Panc1 (cell line): ENCODE measurements around the gene DGAT2L6. TPM values are rescaled to one million over a fixed set of nuclear protein-coding genes. Genes with fewer than 3 reads are reported as not detected.

Experiments used
- ATAC-seq: fragments of 200-7000 bp; cut with Tn5 transposase; 2 replicates; pipeline ENCODE4 v1.9.1; 2020; ENCODE audit warnings: mild to moderate bottlenecking, moderate library complexity
- BruUV-seq: library from RNA; stranded (reverse); fragments of 400-500 nt; replicated peaks from 2 replicates; lab custom pipeline; 2021; lab: Mats Ljungman, UMichigan
- CTCF ChIA-PET: fragments of 300-600 bp; sonication (Branson Sonifier 250); formaldehyde crosslinking; loops from one replicate; lab custom pipeline; 2022; ENCODE audit warnings: antibody characterized with exemption; lab: Charles Lee
- POLR2A ChIA-PET: fragments of 300-600 bp; sonication (Branson Sonifier 250); formaldehyde crosslinking; loops from one replicate; lab custom pipeline; 2022; ENCODE audit warnings: antibody characterized with exemption; lab: Charles Lee
- DNase-seq: peaks from one replicate; pipeline ENCODE4 v3.0.0-alpha.2; 2010; ENCODE audit warnings: low read depth, low spot score
- H3K27ac ChIP-seq: 2 replicates; pipeline ENCODE4 v1.5.1; 2011; ENCODE audit warnings: mild to moderate bottlenecking, low read length, inconsistent platforms
- H3K27me3 ChIP-seq: fragments of 200-500 bp; sonication (Bioruptor generic); 2 replicates; pipeline ENCODE4 v1.6.0; 2014; ENCODE audit warnings: low read length, inconsistent platforms; ENCODE audit not compliant: control insufficient read depth, insufficient read depth
- H3K36me3 ChIP-seq: fragments of 200-500 bp; sonication (Bioruptor generic); 2 replicates; pipeline ENCODE4 v1.5.1; 2014; ENCODE audit warnings: inconsistent platforms, mild to moderate bottlenecking, low read length, moderate library complexity; ENCODE audit not compliant: control insufficient read depth, insufficient read depth
- H3K4me1 ChIP-seq: 2 replicates; pipeline ENCODE4 v1.5.1; 2011; ENCODE audit warnings: inconsistent platforms, mild to moderate bottlenecking, low read length, moderate library complexity; ENCODE audit not compliant: control insufficient read depth, insufficient read depth
- H3K4me3 ChIP-seq, 2 experiments: 2 replicates each; pipeline ENCODE4 v1.5.1; 2011 to 2012; ENCODE audit warnings: low read depth in 2 of 2, low read length in 2 of 2, mild to moderate bottlenecking in 2 of 2, inconsistent platforms in 1 of 2, moderate library complexity in 1 of 2
- H3K9me3 ChIP-seq: fragments of 200-500 bp; sonication (Bioruptor generic); 2 replicates; pipeline ENCODE4 v1.5.1; 2014; ENCODE audit warnings: low read depth, mild to moderate bottlenecking, inconsistent platforms, low read length, moderate library complexity; ENCODE audit not compliant: control insufficient read depth, insufficient read depth
- CTCF ChIP-seq: fragments of 450-650 bp; IDR thresholded peaks from 2 replicates; pipeline ENCODE4 v1.5.1; 2017; ENCODE audit warnings: mild to moderate bottlenecking
- POLR2AphosphoS5 ChIP-seq: IDR thresholded peaks from 2 replicates; pipeline ENCODE4 v1.6.1; 2012; ENCODE audit warnings: mild to moderate bottlenecking, low read depth, low read length, moderate library complexity
- SIN3A ChIP-seq: IDR thresholded peaks from 2 replicates; pipeline ENCODE4 v1.6.1; 2012; ENCODE audit warnings: low read depth, mild to moderate bottlenecking, low read length, moderate library complexity, borderline replicate concordance; ENCODE audit not compliant: insufficient read depth
- TCF7L2 ChIP-seq: IDR thresholded peaks from 2 replicates; pipeline ENCODE4 v1.6.1; 2011; ENCODE audit warnings: mild to moderate bottlenecking, low read depth, low read length, inconsistent platforms
- in situ Hi-C: cut with HindIII; loops from 2 replicates; pipeline ENCODE4 v1.10.0; 2016; ENCODE audit warnings: low sequenced_read_pairs, low pct_unique_long_range_greater_than_20kb
- intact Hi-C: fragments of 100-400 bp; cut with micrococcal nuclease; formaldehyde crosslinking; loops from one replicate; pipeline ENCODE4 v1.10.0; 2022; ENCODE audit not compliant: unreplicated experiment
- total RNA-seq: library from RNA; stranded (reverse); gene quantifications from one replicate; pipeline ENCODE4 v1.2.1, GENCODE V29; 2021; ENCODE audit not compliant: unreplicated experiment
- TF ChIP-seq, protein P1 (sequence below), 2 experiments: IDR thresholded peaks; 2 replicates each; pipeline ENCODE4 v1.6.1; 2011 to 2012; ENCODE audit warnings: low read depth in 2 of 2, control low read depth in 1 of 2, low read length in 1 of 2, mild to moderate bottlenecking in 1 of 2, moderate library complexity in 1 of 2; ENCODE audit not compliant: insufficient read depth in 1 of 2

Gene DGAT2L6
- total RNA-seq, 1 experiment from 2014 or later = not detected

GRCh38 chrX:70244881-70245280 is 67.6 kb downstream of the DGAT2L6 start:
- no TSS peak for BruUV-seq
- CTCF ChIA-PET = interaction anchor here (0.6 kb wide), 1 partner anchor 112 kb away, joined by 4 read pairs; the partner anchor contains the start of gene IGBP1
- peaks cover 2% of the 10 kb centered on the region; the same call in 1 of the 2 replicates for H3K27me3 ChIP-seq
- intact Hi-C loops (no loop called here), in situ Hi-C loops (no loop called here)
- no peaks in the 10 kb centered on the region for H3K4me1 ChIP-seq
- H3K9me3 ChIP-seq = no peaks in the 10 kb centered on the region
- DNase-seq (no peak), ATAC-seq (no peak)
- H3K4me3 ChIP-seq = no peak overlapping the region
- no peaks in the 10 kb centered on the region for H3K36me3 ChIP-seq
- TF ChIP-seq, protein P1, sequence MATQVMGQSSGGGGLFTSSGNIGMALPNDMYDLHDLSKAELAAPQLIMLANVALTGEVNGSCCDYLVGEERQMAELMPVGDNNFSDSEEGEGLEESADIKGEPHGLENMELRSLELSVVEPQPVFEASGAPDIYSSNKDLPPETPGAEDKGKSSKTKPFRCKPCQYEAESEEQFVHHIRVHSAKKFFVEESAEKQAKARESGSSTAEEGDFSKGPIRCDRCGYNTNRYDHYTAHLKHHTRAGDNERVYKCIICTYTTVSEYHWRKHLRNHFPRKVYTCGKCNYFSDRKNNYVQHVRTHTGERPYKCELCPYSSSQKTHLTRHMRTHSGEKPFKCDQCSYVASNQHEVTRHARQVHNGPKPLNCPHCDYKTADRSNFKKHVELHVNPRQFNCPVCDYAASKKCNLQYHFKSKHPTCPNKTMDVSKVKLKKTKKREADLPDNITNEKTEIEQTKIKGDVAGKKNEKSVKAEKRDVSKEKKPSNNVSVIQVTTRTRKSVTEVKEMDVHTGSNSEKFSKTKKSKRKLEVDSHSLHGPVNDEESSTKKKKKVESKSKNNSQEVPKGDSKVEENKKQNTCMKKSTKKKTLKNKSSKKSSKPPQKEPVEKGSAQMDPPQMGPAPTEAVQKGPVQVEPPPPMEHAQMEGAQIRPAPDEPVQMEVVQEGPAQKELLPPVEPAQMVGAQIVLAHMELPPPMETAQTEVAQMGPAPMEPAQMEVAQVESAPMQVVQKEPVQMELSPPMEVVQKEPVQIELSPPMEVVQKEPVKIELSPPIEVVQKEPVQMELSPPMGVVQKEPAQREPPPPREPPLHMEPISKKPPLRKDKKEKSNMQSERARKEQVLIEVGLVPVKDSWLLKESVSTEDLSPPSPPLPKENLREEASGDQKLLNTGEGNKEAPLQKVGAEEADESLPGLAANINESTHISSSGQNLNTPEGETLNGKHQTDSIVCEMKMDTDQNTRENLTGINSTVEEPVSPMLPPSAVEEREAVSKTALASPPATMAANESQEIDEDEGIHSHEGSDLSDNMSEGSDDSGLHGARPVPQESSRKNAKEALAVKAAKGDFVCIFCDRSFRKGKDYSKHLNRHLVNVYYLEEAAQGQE (IDR thresholded peaks at IDR 0.05; ENCODE audit: insufficient read depth in 1 of 2, low read depth in 2 of 2, low read length in 1 of 2) = no peak
- TF ChIP-seq TCF7L2 (no peak), SIN3A (no peak)
- H3K27ac ChIP-seq = no peak overlapping the region
- POLR2A ChIA-PET = no interaction called here

DNA sequence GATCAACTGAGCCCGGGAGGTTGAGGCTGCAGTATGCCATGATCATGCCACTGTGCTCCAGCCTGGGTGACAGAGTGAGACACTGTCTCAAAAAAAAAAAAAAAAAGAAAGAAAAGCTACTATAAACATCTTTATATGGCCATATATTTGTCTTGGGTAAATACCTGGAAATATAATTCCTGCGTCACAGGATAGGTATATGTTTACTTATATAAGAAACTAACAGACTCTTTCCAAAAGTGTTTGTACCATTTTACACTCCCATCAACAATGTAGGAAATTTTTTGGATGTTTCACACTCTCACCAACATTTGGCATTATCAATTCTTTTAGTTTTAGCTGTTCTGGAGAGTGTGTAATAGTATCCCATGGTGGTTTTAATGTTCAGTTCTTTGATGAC is 70.0 kb downstream of the DGAT2L6 start:
- no peak overlapping the region for H3K4me3 ChIP-seq
- no peaks in the 10 kb centered on the region for H3K4me1 ChIP-seq
- no peaks in the 10 kb centered on the region for H3K36me3 ChIP-seq
- ChIA-PET POLR2A (no interaction called here), CTCF (no interaction called here)
- ATAC-seq (no peak), DNase-seq (no peak)
- TF ChIP-seq SIN3A = no peak
- TF ChIP-seq TCF7L2 = no peak
- TF ChIP-seq, protein P1 (IDR thresholded peaks at IDR 0.05; ENCODE audit: insufficient read depth in 1 of 2, low read depth in 2 of 2, low read length in 1 of 2) = no peak
- no peak for TF ChIP-seq POLR2AphosphoS5
- TF ChIP-seq CTCF = no peak
- peaks cover 6% of the 10 kb centered on the region; the same call in 1 of the 2 replicates for H3K27me3 ChIP-seq
- H3K27ac ChIP-seq = no peak overlapping the region
- intact Hi-C loops = no loop called here
- BruUV-seq = no TSS peak
- no peaks in the 10 kb centered on the region for H3K9me3 ChIP-seq
- in situ Hi-C loops = no loop called here
